Effector memory CD4-positive, alpha-beta T cell (primary cell): ENCODE data around the gene ADARB2.
"Not testable (repeated sequence)": the region's sequence is repeated elsewhere in the genome, so short reads cannot be mapped to it uniquely, and the experiment has no call there.

Experiments used
- DNase-seq, 3 donors: peaks; one replicate each; pipeline ENCODE4 v3.0.0-alpha.2; 2020
- H3K27ac ChIP-seq: 2 replicates; pipeline ENCODE4 v1.7.0; 2013; ENCODE audit warnings: mild to moderate bottlenecking, low read length, moderate library complexity; ENCODE audit not compliant: insufficient read depth, poor library complexity, severe bottlenecking
- H3K27me3 ChIP-seq: replicated peaks from 2 replicates; pipeline ENCODE4 v1.7.0; 2013; ENCODE audit warnings: mild to moderate bottlenecking, low read length; ENCODE audit not compliant: insufficient read depth, control insufficient read depth, poor library complexity, severe bottlenecking
- H3K36me3 ChIP-seq: 2 replicates; pipeline ENCODE4 v1.7.0; 2013; ENCODE audit warnings: mild to moderate bottlenecking, low read length, moderate library complexity; ENCODE audit not compliant: control insufficient read depth, insufficient read depth
- H3K4me1 ChIP-seq: 2 replicates; pipeline ENCODE4 v1.7.0; 2013; ENCODE audit warnings: low read length, mild to moderate bottlenecking; ENCODE audit not compliant: control insufficient read depth, insufficient read depth, poor library complexity, severe bottlenecking
- H3K4me3 ChIP-seq: 2 replicates; pipeline ENCODE4 v1.7.0; 2013; ENCODE audit warnings: low read length, low read depth, mild to moderate bottlenecking; ENCODE audit not compliant: insufficient read depth, poor library complexity, severe bottlenecking
- H3K9me3 ChIP-seq: 2 replicates; pipeline ENCODE4 v1.7.0; 2013; ENCODE audit warnings: mild to moderate bottlenecking, low read length, moderate library complexity; ENCODE audit not compliant: control insufficient read depth

Gene ADARB2

GRCh38 chr10:1161315-1161673 is 576.0 kb downstream of the ADARB2 start:
- not testable (repeated sequence) for H3K9me3 ChIP-seq, DNase-seq, H3K36me3 ChIP-seq, H3K27ac ChIP-seq, H3K27me3 ChIP-seq, H3K4me1 ChIP-seq, H3K4me3 ChIP-seq

GRCh38 chr10:1160561-1161314 is 576.6 kb downstream of the ADARB2 start:
- Histone ChIP-seq H3K27me3 (no peaks in the 10 kb centered on the region), H3K9me3 (no peaks in the 10 kb centered on the region), H3K36me3 (no peaks in the 10 kb centered on the region), H3K4me3 (no peak overlapping the region), H3K27ac (no peak overlapping the region), H3K4me1 (no peaks in the 10 kb centered on the region)
- DNase-seq, result no peak

- Histone ChIP-seq H3K36me3 (no peaks in the 10 kb centered on the region), H3K9me3 (no peaks in the 10 kb centered on the region), H3K4me3 (no peak overlapping the region), H3K27ac (no peak overlapping the region), H3K27me3 (no peaks in the 10 kb centered on the region), H3K4me1 (no peaks in the 10 kb centered on the region)
- DNase-seq, result no peak
These were observed 577.9 kb downstream of the ADARB2 start for GRCh38 chr10:1159131-1160061.

DNA sequence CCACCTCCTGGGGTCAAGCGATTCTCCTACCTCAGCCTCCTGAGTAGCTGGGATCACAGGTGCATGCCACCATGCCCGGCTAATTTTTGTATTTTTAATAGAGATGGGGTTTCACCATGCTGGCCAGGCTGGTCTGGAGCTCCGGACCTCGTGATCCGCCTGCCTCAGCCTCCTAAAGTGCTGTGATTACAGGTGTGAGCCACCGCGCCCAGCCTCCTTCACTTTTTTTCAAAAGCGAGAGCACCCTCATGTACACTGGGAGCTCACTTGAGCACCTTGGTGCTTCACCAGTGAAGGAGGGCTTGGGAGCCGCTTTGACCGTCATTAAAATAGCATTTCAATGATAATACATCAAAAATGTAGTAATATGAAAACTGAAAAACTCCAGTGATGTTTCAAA is 578.8 kb downstream of the ADARB2 start:
- not testable (repeated sequence) for H3K4me3 ChIP-seq, H3K27ac ChIP-seq, DNase-seq

DNA sequence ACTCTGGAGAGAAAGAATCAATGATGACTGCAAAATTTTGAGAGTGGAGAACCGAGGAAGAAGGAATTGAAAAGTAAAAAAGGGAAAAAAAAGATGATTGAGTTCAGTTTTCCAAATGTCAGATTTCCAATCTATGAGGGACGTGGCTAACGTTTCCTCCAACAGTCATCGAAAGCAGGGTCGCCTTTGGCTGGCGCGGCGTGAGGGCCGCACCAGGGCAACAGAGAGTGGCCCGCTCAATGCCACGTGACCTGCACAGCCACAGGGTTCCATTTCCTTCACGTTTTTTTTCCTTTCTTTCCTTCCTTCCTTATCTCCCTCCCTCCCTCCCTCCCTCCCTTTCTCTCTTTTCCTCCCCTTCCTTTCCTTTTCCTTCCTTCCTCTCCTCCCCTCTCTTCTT is 579.3 kb downstream of the ADARB2 start:
- H3K27me3 ChIP-seq, result no peaks in the 10 kb centered on the region
- H3K4me1 ChIP-seq, result no peaks in the 10 kb centered on the region
- H3K9me3 ChIP-seq, result no peaks in the 10 kb centered on the region
- DNase-seq, result no peak
- H3K27ac ChIP-seq, result no peak overlapping the region
- H3K36me3 ChIP-seq, result no peaks in the 10 kb centered on the region
- H3K4me3 ChIP-seq, result no peak overlapping the region

More for the DNA sequence above, 578.8 kb downstream of the ADARB2 start:
- H3K36me3 ChIP-seq, H3K27me3 ChIP-seq, H3K9me3 ChIP-seq, H3K4me1 ChIP-seq: not testable (repeated sequence)

DNA sequence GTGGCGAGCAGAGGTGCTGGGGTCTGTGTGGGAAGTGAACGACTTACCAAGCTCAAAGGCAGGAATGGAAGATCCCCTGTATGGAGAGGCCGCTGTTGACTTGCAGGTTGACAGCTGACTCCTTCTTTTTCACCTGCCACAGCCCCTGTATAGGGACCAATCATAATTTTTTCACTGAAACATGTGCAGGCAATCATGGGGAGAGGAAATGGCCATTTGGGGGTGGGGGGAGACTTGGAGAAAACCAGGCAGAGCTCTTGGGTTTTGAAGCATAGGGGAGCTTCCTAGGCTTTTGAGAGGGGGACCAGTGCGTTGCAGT is 579.8 kb downstream of the ADARB2 start:
- H3K4me3 ChIP-seq, result no peak overlapping the region
- H3K4me1 ChIP-seq, result no peaks in the 10 kb centered on the region
- no peaks in the 10 kb centered on the region for H3K36me3 ChIP-seq
- H3K27me3 ChIP-seq, result no peaks in the 10 kb centered on the region
- no peaks in the 10 kb centered on the region for H3K9me3 ChIP-seq
- no peak for DNase-seq
- H3K27ac ChIP-seq, result no peak overlapping the region

DNA sequence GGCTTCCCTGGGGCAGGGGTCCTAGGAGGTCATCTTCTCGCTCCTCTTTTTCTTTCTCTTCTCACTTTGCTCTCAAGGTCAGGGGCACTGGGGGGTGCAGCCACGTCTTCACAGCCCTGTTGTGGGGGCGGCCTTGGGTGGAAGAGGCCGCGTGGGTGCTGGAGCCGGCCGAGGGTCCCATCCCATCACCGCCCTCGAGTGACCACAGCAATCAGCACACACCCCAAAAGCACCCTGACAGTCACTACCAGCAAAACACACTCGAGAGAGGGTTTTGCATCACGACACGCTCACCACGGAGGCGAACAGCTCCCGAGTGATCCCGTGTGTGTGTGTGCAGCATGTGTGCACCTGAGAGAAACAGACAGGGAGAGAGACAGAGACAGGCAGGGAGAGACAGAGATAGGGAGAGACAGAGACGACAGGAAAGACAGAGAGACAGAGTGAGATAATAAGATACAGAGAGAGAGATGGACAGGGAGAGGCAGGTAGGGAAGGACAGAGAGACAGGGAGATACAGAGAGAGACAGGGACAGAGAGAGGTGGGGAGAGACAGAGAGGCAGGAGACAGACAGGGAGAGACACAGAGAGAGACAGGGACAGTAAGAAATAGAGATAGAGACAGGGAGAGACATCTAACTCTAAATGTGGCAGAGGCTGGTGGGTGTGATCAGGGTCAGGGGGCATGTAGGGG is 580.3 kb downstream of the ADARB2 start:
- Histone ChIP-seq H3K27ac (no peak overlapping the region), H3K9me3 (no peaks in the 10 kb centered on the region), H3K4me3 (no peak overlapping the region), H3K27me3 (no peaks in the 10 kb centered on the region), H3K36me3 (no peaks in the 10 kb centered on the region), H3K4me1 (no peaks in the 10 kb centered on the region)
- DNase-seq, result no peak

DNA sequence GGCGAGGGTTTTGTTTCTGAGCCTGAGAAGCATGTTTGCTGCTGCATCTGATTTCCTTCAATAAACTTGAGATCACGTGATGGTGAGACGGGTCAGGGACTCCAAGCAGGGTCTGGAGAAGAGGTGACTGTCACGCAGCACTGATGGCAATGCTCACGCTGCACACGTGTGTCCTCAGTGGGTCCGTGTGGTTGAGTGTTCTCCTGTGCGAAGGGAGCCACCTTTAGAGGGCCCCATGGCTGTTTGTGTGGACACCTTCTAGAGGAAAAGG is 580.8 kb downstream of the ADARB2 start:
- Histone ChIP-seq H3K27me3 (no peaks in the 10 kb centered on the region), H3K4me1 (no peaks in the 10 kb centered on the region), H3K4me3 (no peak overlapping the region), H3K27ac (no peak overlapping the region), H3K36me3 (no peaks in the 10 kb centered on the region), H3K9me3 (no peaks in the 10 kb centered on the region)
- DNase-seq, result no peak

DNA sequence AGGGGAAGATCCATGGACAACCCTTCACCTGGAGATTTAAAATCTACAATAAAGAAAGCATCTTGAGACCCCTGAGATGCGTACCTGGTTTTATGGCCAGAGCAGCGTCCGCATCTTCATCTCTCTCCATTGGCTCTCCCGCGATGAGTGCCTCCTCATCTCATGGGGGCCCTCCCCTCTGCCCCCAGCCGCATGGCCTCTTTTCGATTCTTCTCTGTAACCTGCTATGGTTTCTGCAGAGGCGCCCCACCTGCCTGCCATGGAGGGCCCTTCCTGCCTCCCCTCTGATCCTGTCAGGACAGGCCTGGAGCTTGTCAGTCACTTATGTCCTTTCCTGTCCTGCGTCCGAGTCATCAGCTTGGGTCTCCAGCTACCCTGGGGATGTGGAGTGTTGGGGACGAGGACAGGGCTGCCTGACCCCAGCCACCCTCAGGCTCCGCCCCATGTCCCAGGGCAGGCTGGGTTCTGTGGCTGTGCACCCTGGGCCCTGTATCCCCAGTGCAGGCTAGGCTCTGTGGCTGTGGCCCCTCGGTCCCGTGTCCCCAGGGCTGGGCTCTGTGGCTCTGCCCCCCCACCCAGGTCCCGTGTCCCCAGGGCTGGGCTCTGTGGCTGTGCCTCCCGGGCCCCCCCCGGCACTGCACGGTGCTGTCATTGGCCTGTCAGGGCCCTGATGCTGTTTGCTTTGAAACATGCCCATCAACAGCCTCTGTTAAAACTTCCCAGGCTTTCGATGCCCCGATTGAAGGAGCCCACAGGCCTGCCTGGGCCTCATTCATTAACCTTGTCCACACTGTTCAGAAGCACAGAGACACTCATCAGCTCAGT is 581.3 kb downstream of the ADARB2 start:
- Histone ChIP-seq H3K36me3 (no peaks in the 10 kb centered on the region), H3K9me3 (no peaks in the 10 kb centered on the region)
- DNase-seq, result no peak

More for the DNA sequence above, 581.3 kb downstream of the ADARB2 start:
- H3K4me1 ChIP-seq, result no peaks in the 10 kb centered on the region
- H3K27me3 ChIP-seq, result no peaks in the 10 kb centered on the region
- H3K4me3 ChIP-seq, result no peak overlapping the region
- no peak overlapping the region for H3K27ac ChIP-seq
